ENCODE data around the gene AKAP9. TPM values are rescaled to one million over a fixed set of nuclear protein-coding genes. Genes with fewer than 3 reads are reported as not detected.
A peak's percentile ranks its signal among the peaks of the same experiment; 100 is the strongest.
"Not testable (repeated sequence)": the region's sequence is repeated elsewhere in the genome, so short reads cannot be mapped to it uniquely, and the experiment has no call there.

The AKAP9 gene
- polyA plus RNA-seq, 1 donor (not counting 4 experiments of a cell fraction or from before 2014, with no cell fraction given): 19.0 TPM

GRCh38 chr7:91942312-91942711 is 1.6 kb downstream of the AKAP9 start:
- Histone ChIP-seq H2AFZ (ENCODE audit: control insufficient read depth, low read length) (no peak overlapping the region), H3K4me2 (ENCODE audit: control insufficient read depth, extremely low read depth, insufficient read depth, low read depth, low read length) (peak overlapping the region; percentile 94), H4K20me1 (ENCODE audit: control insufficient read depth, extremely low read depth, insufficient read depth, low read length) (no peaks in the 10 kb centered on the region), H3K4me3 (ENCODE audit: control insufficient read depth in 2 of 3, extremely low read depth in 1 of 3, insufficient read depth in 2 of 3, low read depth in 1 of 3, low read length in 3 of 3) (peak overlapping the region; percentile 38 to 94 (median 60)), H3K27me3 (ENCODE audit: control insufficient read depth, extremely low read depth, insufficient read depth, low read length) (no peaks in the 10 kb centered on the region), H3K27ac (ENCODE audit: control insufficient read depth, insufficient read depth, low read length) (no peak overlapping the region), H3K79me2 (ENCODE audit: control insufficient read depth, insufficient read depth, low read length) (peaks cover 47% of the 10 kb centered on the region), H3K9me1 (ENCODE audit: control insufficient read depth, extremely low read depth, insufficient read depth, low read length) (no peaks in the 10 kb centered on the region), H3K4me1 (ENCODE audit: control insufficient read depth, extremely low read depth, insufficient read depth, low read length) (peaks cover 7% of the 10 kb centered on the region), H3K9ac (ENCODE audit: control insufficient read depth, extremely low read depth, insufficient read depth, low read length) (no peak overlapping the region), H3K9me3 (ENCODE audit: control insufficient read depth, low read depth, low read length) (no peaks in the 10 kb centered on the region), H3K36me3 (ENCODE audit: control insufficient read depth in 2 of 2, extremely low read depth in 1 of 2, insufficient read depth in 2 of 2, low read length in 2 of 2) (no peaks in the 10 kb centered on the region)
- DNase-seq (ENCODE audit: low read depth, low spot score) (no peak), FAIRE-seq (no peak)
- no peak for TF ChIP-seq EZH2 (IDR thresholded peaks at IDR 0.05; ENCODE audit: low read length)
- TF ChIP-seq CTCF (optimal IDR thresholded peaks at IDR 0.05 in 1 of 3, IDR thresholded peaks at IDR 0.05 in 1 of 3, conservative IDR thresholded peaks at IDR 0.05 in 1 of 3; ENCODE audit: extremely low read depth in 1 of 3, insufficient read depth in 2 of 3, low read length in 3 of 3): no peak
- dilution Hi-C loops (cut with MboI; ENCODE audit: extremely low pct_ligation_motif_present, low sequenced_read_pairs): no loop called here

GRCh38 chr7:91944970-91945369 is 4.3 kb downstream of the AKAP9 start:
- H3K36me3 ChIP-seq (ENCODE audit: control insufficient read depth in 2 of 2, extremely low read depth in 1 of 2, insufficient read depth in 2 of 2, low read length in 2 of 2); H3K4me3 ChIP-seq (ENCODE audit: control insufficient read depth in 2 of 3, extremely low read depth in 1 of 3, insufficient read depth in 2 of 3, low read depth in 1 of 3, low read length in 3 of 3); H3K27ac ChIP-seq (ENCODE audit: control insufficient read depth, insufficient read depth, low read length); H3K9me3 ChIP-seq (ENCODE audit: control insufficient read depth, low read depth, low read length); H3K27me3 ChIP-seq (ENCODE audit: control insufficient read depth, extremely low read depth, insufficient read depth, low read length); FAIRE-seq; H3K9ac ChIP-seq (ENCODE audit: control insufficient read depth, extremely low read depth, insufficient read depth, low read length); dilution Hi-C loops (cut with MboI; ENCODE audit: extremely low pct_ligation_motif_present, low sequenced_read_pairs); H4K20me1 ChIP-seq (ENCODE audit: control insufficient read depth, extremely low read depth, insufficient read depth, low read length); DNase-seq (ENCODE audit: low read depth, low spot score); H3K4me2 ChIP-seq (ENCODE audit: control insufficient read depth, extremely low read depth, insufficient read depth, low read depth, low read length); H2AFZ ChIP-seq (ENCODE audit: control insufficient read depth, low read length); H3K4me1 ChIP-seq (ENCODE audit: control insufficient read depth, extremely low read depth, insufficient read depth, low read length); H3K9me1 ChIP-seq (ENCODE audit: control insufficient read depth, extremely low read depth, insufficient read depth, low read length): not testable (repeated sequence)
- peaks cover 64% of the 10 kb centered on the region for H3K79me2 ChIP-seq (ENCODE audit: control insufficient read depth, insufficient read depth, low read length)

- Histone ChIP-seq H3K4me1 (ENCODE audit: control insufficient read depth, extremely low read depth, insufficient read depth, low read length) (no peaks in the 10 kb centered on the region), H4K20me1 (ENCODE audit: control insufficient read depth, extremely low read depth, insufficient read depth, low read length) (no peaks in the 10 kb centered on the region), H3K9ac (ENCODE audit: control insufficient read depth, extremely low read depth, insufficient read depth, low read length) (no peak overlapping the region), H3K27ac (ENCODE audit: control insufficient read depth, insufficient read depth, low read length) (no peak overlapping the region), H3K36me3 (ENCODE audit: control insufficient read depth in 2 of 2, extremely low read depth in 1 of 2, insufficient read depth in 2 of 2, low read length in 2 of 2) (no peaks in the 10 kb centered on the region), H3K4me2 (ENCODE audit: control insufficient read depth, extremely low read depth, insufficient read depth, low read depth, low read length) (no peak overlapping the region), H2AFZ (ENCODE audit: control insufficient read depth, low read length) (no peak overlapping the region), H3K27me3 (ENCODE audit: control insufficient read depth, extremely low read depth, insufficient read depth, low read length) (no peaks in the 10 kb centered on the region), H3K9me3 (ENCODE audit: control insufficient read depth, low read depth, low read length) (no peaks in the 10 kb centered on the region), H3K9me1 (ENCODE audit: control insufficient read depth, extremely low read depth, insufficient read depth, low read length) (no peaks in the 10 kb centered on the region), H3K4me3 (ENCODE audit: control insufficient read depth in 2 of 3, extremely low read depth in 1 of 3, insufficient read depth in 2 of 3, low read depth in 1 of 3, low read length in 3 of 3) (no peak overlapping the region), H3K79me2 (ENCODE audit: control insufficient read depth, insufficient read depth, low read length) (peaks cover 66% of the 10 kb centered on the region)
- DNase-seq (ENCODE audit: low read depth, low spot score): no peak
- TF ChIP-seq EZH2 (IDR thresholded peaks at IDR 0.05; ENCODE audit: low read length): no peak
- no peak for TF ChIP-seq CTCF (optimal IDR thresholded peaks at IDR 0.05 in 1 of 3, IDR thresholded peaks at IDR 0.05 in 1 of 3, conservative IDR thresholded peaks at IDR 0.05 in 1 of 3; ENCODE audit: extremely low read depth in 1 of 3, insufficient read depth in 2 of 3, low read length in 3 of 3)
- FAIRE-seq: no peak
- dilution Hi-C loops (cut with MboI; ENCODE audit: extremely low pct_ligation_motif_present, low sequenced_read_pairs): no loop called here
Observed at GRCh38 chr7:91945476-91945875, 4.8 kb downstream of the AKAP9 start.
